Measurements from ENCODE around the gene TTYH3.

Gene TTYH3

GRCh38 chr7:2601065-2601464, 30.7 kb upstream of the TTYH3 start:
- Histone ChIP-seq H3K9me2 (replicated peaks; ENCODE audit: control insufficient read depth, low read length) (no peaks in the 10 kb centered on the region), H3K4me1 (ENCODE audit: control insufficient read depth, low read length) (no peaks in the 10 kb centered on the region), H3K4me2 (ENCODE audit: low read length) (no peak overlapping the region), H3K4me3 (ENCODE audit: low read length) (no peak overlapping the region), H3K27ac (ENCODE audit: low read depth, low read length) (no peak overlapping the region), H3F3A (ENCODE audit: control insufficient read depth, insufficient read depth) (no peaks in the 10 kb centered on the region), H3K36me3 (ENCODE audit: control insufficient read depth, low read length) (no peaks in the 10 kb centered on the region), H3K9me3 (ENCODE audit: control insufficient read depth, insufficient read depth, low read length) (no peaks in the 10 kb centered on the region), H3K27me3 (ENCODE audit: control insufficient read depth, low read length) (no peaks in the 10 kb centered on the region), H4K20me1 (ENCODE audit: control insufficient read depth, insufficient read depth, low read depth, low read length) (no peaks in the 10 kb centered on the region; the same call in 1 of the 2 replicates), H3K79me2 (ENCODE audit: control insufficient read depth, low read length) (no peaks in the 10 kb centered on the region)
- TF ChIP-seq CTCF (IDR thresholded peaks at IDR 0.05; ENCODE audit: low read depth, low read length, poor library complexity, severe bottlenecking) (no peak), EZH2phosphoT487 (IDR thresholded peaks at IDR 0.05; ENCODE audit: borderline replicate concordance, low read length) (no peak)

- Histone ChIP-seq H3K27ac (ENCODE audit: low read depth, low read length) (no peak overlapping the region), H3K27me3 (ENCODE audit: control insufficient read depth, low read length) (no peaks in the 10 kb centered on the region), H3K4me2 (ENCODE audit: low read length) (no peak overlapping the region), H4K20me1 (ENCODE audit: control insufficient read depth, insufficient read depth, low read depth, low read length) (no peaks in the 10 kb centered on the region; the same call in 1 of the 2 replicates), H3K9me3 (ENCODE audit: control insufficient read depth, insufficient read depth, low read length) (no peaks in the 10 kb centered on the region), H3K36me3 (ENCODE audit: control insufficient read depth, low read length) (no peaks in the 10 kb centered on the region), H3K4me3 (ENCODE audit: low read length) (no peak overlapping the region), H3F3A (ENCODE audit: control insufficient read depth, insufficient read depth) (no peaks in the 10 kb centered on the region), H3K4me1 (ENCODE audit: control insufficient read depth, low read length) (no peaks in the 10 kb centered on the region), H3K79me2 (ENCODE audit: control insufficient read depth, low read length) (no peaks in the 10 kb centered on the region), H3K9me2 (replicated peaks; ENCODE audit: control insufficient read depth, low read length) (no peaks in the 10 kb centered on the region)
- TF ChIP-seq CTCF (IDR thresholded peaks at IDR 0.05; ENCODE audit: low read depth, low read length, poor library complexity, severe bottlenecking) (no peak), EZH2phosphoT487 (IDR thresholded peaks at IDR 0.05; ENCODE audit: borderline replicate concordance, low read length) (no peak)
Measured at GRCh38 chr7:2601907-2602306, 29.9 kb upstream of the TTYH3 start.

- H3K9me2 ChIP-seq (replicated peaks; ENCODE audit: control insufficient read depth, low read length): no peaks in the 10 kb centered on the region
- H3K4me2 ChIP-seq (ENCODE audit: low read length): no peak overlapping the region
- no peaks in the 10 kb centered on the region for H3K9me3 ChIP-seq (ENCODE audit: control insufficient read depth, insufficient read depth, low read length)
- no peaks in the 10 kb centered on the region for H3K4me1 ChIP-seq (ENCODE audit: control insufficient read depth, low read length)
- no peak for TF ChIP-seq EZH2phosphoT487 (IDR thresholded peaks at IDR 0.05; ENCODE audit: borderline replicate concordance, low read length)
- TF ChIP-seq CTCF (IDR thresholded peaks at IDR 0.05; ENCODE audit: low read depth, low read length, poor library complexity, severe bottlenecking): no peak
- no peak overlapping the region for H3K27ac ChIP-seq (ENCODE audit: low read depth, low read length)
- no peaks in the 10 kb centered on the region for H3K79me2 ChIP-seq (ENCODE audit: control insufficient read depth, low read length)
- no peaks in the 10 kb centered on the region; the same call in 1 of the 2 replicates for H4K20me1 ChIP-seq (ENCODE audit: control insufficient read depth, insufficient read depth, low read depth, low read length)
- no peaks in the 10 kb centered on the region for H3K27me3 ChIP-seq (ENCODE audit: control insufficient read depth, low read length)
- no peaks in the 10 kb centered on the region for H3F3A ChIP-seq (ENCODE audit: control insufficient read depth, insufficient read depth)
- no peak overlapping the region for H3K4me3 ChIP-seq (ENCODE audit: low read length)
- no peaks in the 10 kb centered on the region for H3K36me3 ChIP-seq (ENCODE audit: control insufficient read depth, low read length)
Measured at GRCh38 chr7:2602406-2603043, 29.3 kb upstream of the TTYH3 start.

Data from DOHH2 (cell line).